GM19467 (cell line): ENCODE measurements around the gene PRR12.

Experiments used
- ATAC-seq: cut with Tn5 transposase; IDR thresholded peaks from one replicate; pipeline ENCODE4 v1.9.1; 2021; ENCODE audit warnings: mild to moderate bottlenecking, moderate library complexity; ENCODE audit not compliant: unreplicated experiment

Gene PRR12

GRCh38 chr19:49590971-49591730, at the start of gene PRR12:
Gene PRR12 (plus strand): TSS chr19:49591182. CDS start chr19:49591655, 473 bp downstream.
- no peak for ATAC-seq

- no peak for ATAC-seq
These were observed 49.1 kb upstream of the PRR12 start for GRCh38 chr19:49541914-49542313.

GRCh38 chr19:49542446-49542845, 48.5 kb upstream of the PRR12 start:
- ATAC-seq: no peak

GRCh38 chr19:49543032-49543431, 48.0 kb upstream of the PRR12 start:
- no peak for ATAC-seq

GRCh38 chr19:49544154-49544553, 46.8 kb upstream of the PRR12 start:
- ATAC-seq: no peak

- ATAC-seq: no peak
These were observed 44.0 kb upstream of the PRR12 start for GRCh38 chr19:49546825-49547565.

GRCh38 chr19:49549045-49549444, 41.9 kb upstream of the PRR12 start:
- ATAC-seq: no peak

- no peak for ATAC-seq
These were observed 39.5 kb upstream of the PRR12 start for GRCh38 chr19:49551531-49551930.

- no peak for ATAC-seq
These were observed 38.2 kb upstream of the PRR12 start for GRCh38 chr19:49552749-49553148.

- no peak for ATAC-seq
These were observed 37.3 kb upstream of the PRR12 start for GRCh38 chr19:49553451-49554271.

GRCh38 chr19:49554701-49555181, 36.2 kb upstream of the PRR12 start:
- ATAC-seq: no peak

GRCh38 chr19:49555600-49556411, 35.2 kb upstream of the PRR12 start:
- ATAC-seq: no peak

GRCh38 chr19:49556412-49557398, 34.3 kb upstream of the PRR12 start:
- no peak for ATAC-seq

GRCh38 chr19:49557641-49558325, 33.2 kb upstream of the PRR12 start:
- no peak for ATAC-seq

GRCh38 chr19:49558591-49558990, 32.4 kb upstream of the PRR12 start:
- no peak for ATAC-seq

- no peak for ATAC-seq
These were observed 31.5 kb upstream of the PRR12 start for GRCh38 chr19:49559443-49559842.

- ATAC-seq: no peak
These were observed 31.1 kb upstream of the PRR12 start for GRCh38 chr19:49559928-49560327.

GRCh38 chr19:49560358-49560900, 30.6 kb upstream of the PRR12 start:
- no peak for ATAC-seq
